ENCODE results near the gene KLHDC1. TPM values are rescaled to one million over a fixed set of nuclear protein-coding genes. Genes with fewer than 3 reads are reported as not detected.
"Not testable (repeated sequence)": the region's sequence is repeated elsewhere in the genome, so short reads cannot be mapped to it uniquely, and the experiment has no call there.

The KLHDC1 gene, protein sequence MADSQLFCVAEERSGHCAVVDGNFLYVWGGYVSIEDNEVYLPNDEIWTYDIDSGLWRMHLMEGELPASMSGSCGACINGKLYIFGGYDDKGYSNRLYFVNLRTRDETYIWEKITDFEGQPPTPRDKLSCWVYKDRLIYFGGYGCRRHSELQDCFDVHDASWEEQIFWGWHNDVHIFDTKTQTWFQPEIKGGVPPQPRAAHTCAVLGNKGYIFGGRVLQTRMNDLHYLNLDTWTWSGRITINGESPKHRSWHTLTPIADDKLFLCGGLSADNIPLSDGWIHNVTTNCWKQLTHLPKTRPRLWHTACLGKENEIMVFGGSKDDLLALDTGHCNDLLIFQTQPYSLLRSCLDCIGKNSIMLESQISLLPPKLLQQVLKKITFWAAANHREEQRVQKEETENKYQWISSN
- 5.9 TPM for total RNA-seq
- long read RNA-seq, transcript KLHDC1-201 (13 exons, 2,691 nt), result major isoform, 9 of 10 reads
- long read RNA-seq, partial matches to known transcripts, result 0 of 10 reads
- long read RNA-seq, other reads (novel, unspliced or antisense), result 1 of 10 reads

DNA sequence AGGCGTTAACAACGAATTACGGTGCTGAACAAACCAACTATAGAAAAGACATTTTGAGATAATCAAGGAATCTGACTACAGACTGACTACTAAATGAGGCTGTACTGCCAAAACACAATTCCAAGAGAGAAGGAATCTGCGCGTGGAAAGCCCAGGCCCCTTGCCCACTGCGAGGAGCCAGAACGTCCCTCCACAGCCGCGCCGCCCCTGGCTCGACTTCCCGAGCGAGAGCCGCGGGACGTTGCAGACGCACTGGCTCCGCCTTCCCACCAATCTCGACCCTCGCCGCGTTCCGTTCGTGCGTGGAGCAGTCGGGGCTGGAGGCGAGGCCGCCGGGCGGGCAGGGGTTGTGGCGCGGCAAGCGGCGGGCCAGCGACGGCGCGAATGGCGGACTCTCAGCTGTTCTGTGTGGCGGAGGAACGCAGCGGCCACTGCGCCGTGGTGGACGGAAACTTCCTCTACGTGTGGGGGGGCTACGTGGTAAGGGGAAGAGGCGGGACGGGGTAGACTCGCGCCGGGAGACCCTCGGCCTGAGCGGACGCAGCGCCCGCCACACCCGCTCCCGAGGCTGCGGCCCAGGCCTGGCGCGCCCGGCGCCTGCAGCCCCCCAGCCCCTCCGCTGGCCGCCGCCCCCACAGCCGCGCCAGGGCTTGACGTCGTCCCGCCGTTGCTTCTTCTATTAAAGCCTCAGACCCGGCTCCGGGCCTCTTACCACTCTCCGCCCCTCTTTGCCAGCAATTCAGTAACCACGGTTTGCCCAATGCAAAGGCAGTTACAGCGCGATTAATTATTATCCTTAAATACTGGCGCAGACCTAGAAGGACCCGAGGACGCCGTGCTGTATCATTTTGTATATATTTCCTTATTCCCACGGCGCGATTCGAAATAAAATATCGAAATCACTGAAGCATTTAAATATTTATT lies at the start of gene KLHDC1:
TSS of gene KLHDC1 (plus strand) at position 310 of the 924 bp plus-strand sequence. CDS start at position 385, 75 bp downstream.
- intact Hi-C loops (cut with DNase I), result loop anchor here (5.0 kb wide), 1 partner anchor 56 kb away; the partner anchor contains the start of gene DNAAF2
- DNase-seq (peak; percentile 94), ATAC-seq (ENCODE audit: poor library complexity) (peak; percentile 95)

DNA sequence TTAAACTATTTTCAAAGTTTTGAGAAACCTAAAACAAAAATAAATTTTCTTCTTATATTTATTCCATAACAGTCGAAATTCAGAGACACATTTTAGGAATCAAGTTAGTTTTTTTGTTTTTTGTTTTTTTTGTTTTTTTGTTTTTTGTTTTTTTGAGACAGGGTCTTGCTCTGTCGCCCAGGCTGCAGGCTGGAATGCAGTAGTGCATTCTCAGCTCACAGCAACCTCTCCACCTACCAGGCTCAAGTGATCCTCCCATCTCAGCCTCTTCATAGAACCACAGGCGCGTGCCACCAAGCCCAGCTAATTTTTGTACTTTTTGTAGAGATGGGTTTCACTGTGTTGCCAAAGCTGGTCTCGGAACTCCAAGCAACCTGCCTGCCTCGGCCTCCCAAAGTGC lies 39.4 kb upstream of the KLHDC1 start:
- DNase-seq (no peak), ATAC-seq (ENCODE audit: poor library complexity) (no peak)
- intact Hi-C loops (cut with DNase I), result no loop called here

- intact Hi-C loops (cut with DNase I), result no loop called here
- ATAC-seq (ENCODE audit: poor library complexity), result no peak
- DNase-seq, result no peak
Observed at GRCh38 chr14:49654511-49654910, 38.4 kb upstream of the KLHDC1 start.

DNA sequence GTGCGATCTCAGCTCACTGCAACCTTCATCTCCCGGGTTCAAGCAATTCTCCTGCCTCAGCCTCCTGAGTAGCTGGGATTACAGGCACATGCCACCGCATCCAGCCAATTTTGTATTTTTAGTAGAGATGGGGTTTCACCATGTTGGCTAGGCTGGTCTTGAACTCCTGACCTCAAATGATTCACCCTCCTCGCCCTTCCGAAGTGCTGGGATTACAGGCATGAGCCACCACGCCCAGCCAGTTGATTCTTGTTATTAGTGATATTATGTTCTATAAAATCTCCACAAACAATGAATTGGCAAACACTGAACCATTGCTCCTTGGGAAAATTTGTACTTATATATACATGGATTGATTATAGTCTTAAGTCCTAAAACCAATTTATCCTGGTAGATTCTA lies 35.4 kb upstream of the KLHDC1 start:
- DNase-seq; intact Hi-C loops (cut with DNase I); ATAC-seq (ENCODE audit: poor library complexity): not testable (repeated sequence)

GRCh38 chr14:49659526-49660455 lies 33.1 kb upstream of the KLHDC1 start:
- intact Hi-C loops (cut with DNase I), result no loop called here
- DNase-seq, result no peak
- ATAC-seq (ENCODE audit: poor library complexity), result no peak

GRCh38 chr14:49670475-49670874 lies 22.4 kb upstream of the KLHDC1 start:
- intact Hi-C loops (cut with DNase I), result no loop called here
- DNase-seq (no peak), ATAC-seq (ENCODE audit: poor library complexity) (no peak)

DNA sequence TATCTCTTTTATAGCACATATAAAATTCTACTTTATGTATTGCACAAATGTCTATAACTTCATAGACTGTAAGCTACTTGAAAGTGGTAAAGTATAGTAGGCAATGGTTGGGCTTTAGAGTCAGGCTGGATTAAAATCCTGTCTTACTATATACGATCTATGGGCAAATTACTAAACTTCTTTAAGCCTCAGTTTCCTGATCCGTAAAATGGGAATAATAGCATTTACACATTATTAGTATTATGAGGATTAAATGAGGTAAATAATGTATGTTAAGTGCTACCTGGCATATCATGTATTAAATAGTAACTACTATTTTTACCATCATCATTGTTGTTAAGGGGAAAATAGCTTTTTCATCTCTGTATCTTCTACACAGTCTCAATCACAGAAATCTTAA lies 19.3 kb upstream of the KLHDC1 start:
- intact Hi-C loops (cut with DNase I), result no loop called here
- ATAC-seq (ENCODE audit: poor library complexity) (no peak), DNase-seq (no peak)

DNA sequence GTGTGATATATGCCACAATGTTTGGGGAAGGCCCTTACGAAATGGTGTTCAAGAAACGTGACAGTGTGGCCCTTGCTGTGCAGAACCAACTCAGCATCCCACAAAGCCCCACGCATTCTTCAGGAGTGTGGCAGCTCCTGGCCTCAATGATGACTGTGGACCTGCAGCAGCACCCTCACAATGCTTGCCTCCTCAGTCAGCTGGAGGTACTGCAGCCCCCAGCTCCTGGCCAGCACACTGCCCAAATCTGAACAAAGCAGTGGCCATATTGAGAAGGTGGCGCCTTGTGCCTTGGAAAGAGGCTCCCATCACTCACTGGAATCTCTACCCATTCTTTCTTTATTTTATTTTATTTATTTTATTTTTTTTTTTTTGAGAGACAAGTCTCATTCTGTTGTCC lies 15.3 kb upstream of the KLHDC1 start:
- intact Hi-C loops (cut with DNase I), result no loop called here
- no peak for DNase-seq
- ATAC-seq (ENCODE audit: poor library complexity), result no peak

DNA sequence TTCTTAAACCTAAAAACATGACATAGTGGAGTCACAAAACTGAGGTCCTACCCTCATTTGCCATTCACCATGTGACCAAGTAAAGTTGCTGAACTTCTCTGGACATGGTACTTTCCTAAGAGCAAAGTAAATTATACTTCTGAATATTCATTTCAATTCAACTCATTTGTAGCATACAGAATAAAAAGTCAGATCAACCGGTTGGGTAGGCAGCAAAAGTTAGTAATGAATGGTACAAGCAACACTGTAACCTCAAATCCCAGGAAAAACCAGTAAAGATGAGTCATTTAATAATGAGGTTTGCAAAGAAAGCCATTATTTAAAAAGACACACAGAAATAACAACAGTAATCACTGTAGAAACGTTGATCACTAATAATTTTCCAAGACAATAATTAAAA lies 13.6 kb upstream of the KLHDC1 start:
- ATAC-seq (ENCODE audit: poor library complexity), result no peak
- intact Hi-C loops (cut with DNase I), result no loop called here

GRCh38 chr14:49686425-49686824 lies 6.5 kb upstream of the KLHDC1 start:
- DNase-seq, result no peak

More for the DNA sequence above, 13.6 kb upstream of the KLHDC1 start:
- DNase-seq, result no peak

DNA sequence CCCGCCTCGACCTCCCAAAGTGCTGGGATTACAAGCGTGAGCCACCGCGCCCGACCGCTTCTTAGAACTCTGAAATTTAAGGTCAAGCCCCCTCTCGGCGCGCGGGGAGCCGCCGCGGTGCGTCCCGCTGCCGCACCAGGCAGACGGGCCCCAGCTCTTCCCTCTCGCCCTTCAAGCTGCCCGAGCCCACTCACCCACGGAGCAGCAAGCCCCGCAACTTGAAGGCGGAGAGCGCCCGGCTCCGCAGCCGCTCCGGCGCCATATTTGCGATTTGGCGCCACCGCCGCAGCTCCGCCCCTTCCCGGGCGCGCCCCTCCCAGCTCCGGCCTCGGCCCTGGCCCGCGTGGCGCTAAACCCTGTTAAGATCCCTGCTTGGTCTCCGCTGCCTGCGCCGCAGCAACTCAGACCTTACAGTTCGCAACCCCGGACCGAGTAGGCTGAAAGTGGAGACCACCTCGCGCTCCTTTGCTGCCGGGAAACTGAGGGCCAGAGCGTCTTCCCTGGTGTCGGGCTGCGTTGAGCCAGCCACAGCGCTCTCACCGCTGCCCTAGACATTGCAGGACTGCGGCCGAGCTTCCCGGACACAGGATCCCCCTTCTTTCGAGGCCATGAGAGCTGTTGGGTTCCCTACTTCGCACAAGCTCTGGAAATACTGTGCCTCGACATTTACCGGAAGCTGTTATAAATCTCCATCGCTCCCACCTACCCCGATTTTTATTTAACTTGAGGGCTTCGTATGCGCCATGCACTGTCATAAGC lies 4.8 kb upstream of the KLHDC1 start, which contains the start of gene POLE2:
TSS of gene POLE2 (minus strand) at position 273 of the 759 bp plus-strand sequence. CDS start at position 262, 11 bp downstream.
- intact Hi-C loops (cut with DNase I), result no loop called here
- peak; percentile 88 for DNase-seq
- ATAC-seq (ENCODE audit: poor library complexity), result peak; percentile 89

More at GRCh38 chr14:49686425-49686824, 6.5 kb upstream of the KLHDC1 start:
- intact Hi-C loops (cut with DNase I), result no loop called here
- no peak for ATAC-seq (ENCODE audit: poor library complexity)

GRCh38 chr14:49688701-49689030 lies 4.3 kb upstream of the KLHDC1 start:
- ATAC-seq (ENCODE audit: poor library complexity) (no peak), DNase-seq (no peak)
- intact Hi-C loops (cut with DNase I), result no loop called here

GRCh38 chr14:49691031-49691430 lies 1.9 kb upstream of the KLHDC1 start:
- intact Hi-C loops (cut with DNase I), result loop anchor here (5.0 kb wide), 1 partner anchor 54 kb away; the partner anchor contains the start of gene DNAAF2
- no peak for ATAC-seq (ENCODE audit: poor library complexity)
- no peak for DNase-seq

- intact Hi-C loops (cut with DNase I), result loop anchor here (5.0 kb wide), 1 partner anchor 55 kb away; the partner anchor contains the start of gene DNAAF2
- ATAC-seq (ENCODE audit: poor library complexity) (no peak), DNase-seq (no peak)
Observed at GRCh38 chr14:49692193-49692757, 645 bp upstream of the KLHDC1 start.

DNA sequence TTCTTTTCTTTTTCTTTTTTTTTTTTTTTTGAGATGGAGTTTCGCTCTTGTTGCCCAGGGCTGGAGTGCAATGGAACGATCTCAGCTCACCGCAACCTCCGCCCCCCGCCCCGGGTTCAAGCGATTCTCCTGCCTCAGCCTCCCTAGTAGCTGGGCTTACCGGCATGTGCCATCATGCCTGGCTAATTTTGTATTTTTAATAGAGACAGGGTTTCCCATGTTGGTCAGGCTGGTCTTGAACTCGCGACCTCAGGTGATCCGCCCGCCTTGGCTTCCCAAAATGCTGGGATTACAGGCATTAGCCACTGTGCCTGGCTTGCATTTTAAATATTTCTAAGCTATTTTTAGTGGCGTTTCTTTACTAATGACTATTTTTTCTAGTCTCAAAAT lies 810 bp downstream of the KLHDC1 start:
- intact Hi-C loops (cut with DNase I), result loop anchor here (5.0 kb wide), 1 partner anchor 56 kb away; the partner anchor contains the start of gene DNAAF2
- not testable (repeated sequence) for DNase-seq; ATAC-seq (ENCODE audit: poor library complexity)

DNA sequence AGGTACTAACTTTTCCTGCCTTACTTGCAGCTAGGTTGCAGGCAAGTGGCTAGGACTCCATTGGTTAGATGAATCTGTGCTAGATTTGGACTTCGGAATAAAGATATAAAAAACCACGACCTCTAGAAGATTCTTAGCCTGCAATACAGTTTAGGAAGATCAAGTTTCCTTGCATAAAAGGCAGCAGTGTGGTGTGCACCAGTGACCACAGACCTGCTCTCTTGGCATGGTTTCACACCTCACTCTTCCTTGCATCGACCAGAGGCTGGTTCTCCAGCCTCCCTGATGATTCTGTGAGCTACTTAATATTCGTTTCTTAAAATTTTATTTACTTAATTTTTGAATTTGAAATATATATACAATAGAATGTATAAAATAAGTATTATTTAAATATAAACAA lies 9.8 kb downstream of the KLHDC1 start:
- ATAC-seq (ENCODE audit: poor library complexity) (no peak), DNase-seq (no peak)
- intact Hi-C loops (cut with DNase I), result no loop called here

DNA sequence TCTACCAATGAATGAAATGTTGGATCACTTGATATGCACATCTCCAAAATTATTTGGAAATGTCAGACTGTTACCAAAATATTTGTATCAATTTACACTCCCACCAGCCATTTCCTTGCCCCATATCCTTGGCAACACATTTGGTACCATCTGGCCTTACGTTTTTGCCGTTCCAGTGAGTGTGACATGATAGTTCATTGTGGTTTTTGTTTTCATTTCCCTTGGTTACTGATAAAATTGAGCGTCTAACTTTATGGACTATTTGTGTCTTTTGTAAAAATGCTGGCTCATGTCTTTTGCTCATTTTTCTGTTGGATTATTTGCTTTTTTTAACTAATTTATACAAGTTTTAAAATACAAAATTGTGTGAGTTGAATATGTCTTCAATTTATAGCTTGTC lies 11.0 kb downstream of the KLHDC1 start:
- ATAC-seq (ENCODE audit: poor library complexity) (no peak), DNase-seq (no peak)
- intact Hi-C loops (cut with DNase I), result no loop called here
